K562 (cell line): ENCODE measurements around the gene GABRA5. TPM values are rescaled to one million over a fixed set of nuclear protein-coding genes. Genes with fewer than 3 reads are reported as not detected.

Experiments used
- ATAC-seq: fragments of 200-7000 bp; cut with Tn5 transposase; 3 replicates; pipeline ENCODE4 v1.9.1; 2020; ENCODE audit warnings: moderate library complexity
- BruUV-seq: library from RNA; stranded (reverse); fragments of 400-500 nt; replicated peaks from 2 replicates; lab custom pipeline; 2021; lab: Mats Ljungman, UMichigan
- CTCF ChIA-PET: fragments of 300-600 bp; formaldehyde crosslinking; extraction: SDS; loops from one replicate; lab custom pipeline; 2021; ENCODE audit warnings: low intra/inter-chr PET ratio; lab: Yijun Ruan, JAX
- POLR2A ChIA-PET: fragments of 300-600, 350-650 bp; sonication (Branson Sonifier 250); formaldehyde crosslinking; extraction: SDS; loops from one replicate; lab custom pipeline; 2021; ENCODE audit warnings: antibody characterized with exemption, inconsistent platforms; lab: Yijun Ruan, JAX
- DNase-seq, 4 experiments: peaks; one replicate each; pipeline versions ENCODE4 v3.0.0 to v3.0.0-alpha.2; 2011 to 2018; ENCODE audit warnings: low spot score in 3 of 4, mixed read lengths in 3 of 4; ENCODE audit errors: extremely low read depth in 1 of 4
- FAIRE-seq: peaks from 2 replicates; lab custom pipeline; 2011; peaks lifted over from hg19 to GRCh38; lab: Jason Lieb, UNC
- H2AFZ ChIP-seq: 2 replicates; pipeline ENCODE4 v1.6.0; 2011; ENCODE audit warnings: low read depth, low read length, control low read depth, inconsistent platforms
- H3K27ac ChIP-seq: fragments of 200-600 bp; 3 replicates; pipeline ENCODE4 v1.8.0; 2011; ENCODE audit warnings: low read depth, mild to moderate bottlenecking, control low read depth, inconsistent platforms, low read length, moderate library complexity, mixed read lengths; ENCODE audit errors: extremely low read depth
- H3K27me3 ChIP-seq, 2 experiments: fragments of 300-600 bp in 1 of 2; 2 replicates in 1 of 2; 3 replicates in 1 of 2; pipeline versions ENCODE4 v1.6.0 to v1.8.0; 2011; ENCODE audit warnings: inconsistent platforms in 2 of 2, low read length in 2 of 2, mild to moderate bottlenecking in 1 of 2, mixed read lengths in 1 of 2, moderate library complexity in 1 of 2; ENCODE audit not compliant: control insufficient read depth in 2 of 2, insufficient read depth in 2 of 2
- H3K36me3 ChIP-seq: fragments of 300-600 bp; 3 replicates; pipeline ENCODE4 v1.8.0; 2011; ENCODE audit warnings: mild to moderate bottlenecking, low read length, inconsistent platforms; ENCODE audit not compliant: control insufficient read depth, insufficient read depth
- H3K4me1 ChIP-seq, 2 experiments: fragments of 200-600 bp in 1 of 2; replicated peaks in 1 of 2; 2 replicates in 1 of 2; 3 replicates in 1 of 2; pipeline versions ENCODE4 v1.5.1 to v1.8.0; 2011; ENCODE audit warnings: inconsistent platforms in 2 of 2, low read length in 2 of 2, mild to moderate bottlenecking in 1 of 2, mixed read lengths in 1 of 2, moderate library complexity in 1 of 2; ENCODE audit not compliant: control insufficient read depth in 2 of 2, insufficient read depth in 2 of 2
- H3K4me2 ChIP-seq: 2 replicates; pipeline ENCODE4 v1.6.1; 2011; ENCODE audit warnings: low read length, control low read depth, inconsistent platforms, mixed read lengths; ENCODE audit not compliant: insufficient read depth
- H3K4me3 ChIP-seq: fragments of 200-600 bp; sonication (generic), shearing (Covaris generic); 2 replicates; pipeline ENCODE4 v1.5.1; 2016; ENCODE audit warnings: control low read depth, inconsistent platforms
- H3K79me2 ChIP-seq: fragments of 200-600 bp; 3 replicates; pipeline ENCODE4 v1.8.0; 2011; ENCODE audit warnings: low read length, inconsistent platforms; ENCODE audit not compliant: control insufficient read depth, insufficient read depth
- H3K9ac ChIP-seq, 2 experiments: 2 replicates each; pipeline versions ENCODE4 v1.6.0 to v1.6.1; 2011; ENCODE audit warnings: low read depth in 2 of 2, low read length in 2 of 2, control low read depth in 1 of 2, inconsistent platforms in 1 of 2, mild to moderate bottlenecking in 1 of 2, mixed read lengths in 1 of 2; ENCODE audit not compliant: insufficient read depth in 1 of 2
- H3K9me1 ChIP-seq: one replicate; pipeline ENCODE4 v1.6.0; 2011; ENCODE audit warnings: inconsistent platforms, mild to moderate bottlenecking, low read length, moderate library complexity; ENCODE audit not compliant: control insufficient read depth, insufficient read depth
- H3K9me3 ChIP-seq: replicated peaks from 2 replicates; pipeline ENCODE4 v1.5.1; 2011; ENCODE audit warnings: low read depth, low read length, inconsistent platforms; ENCODE audit not compliant: control insufficient read depth, insufficient read depth
- H4K20me1 ChIP-seq: replicated peaks from 2 replicates; pipeline ENCODE4 v1.6.1; 2011; ENCODE audit warnings: low read length, inconsistent platforms, mixed read lengths; ENCODE audit not compliant: control insufficient read depth, insufficient read depth
- EP300 ChIP-seq: IDR thresholded peaks from 2 replicates; pipeline ENCODE4 v1.6.1; 2012; ENCODE audit warnings: low read length, improper control_type of control experiment
- FOXM1 ChIP-seq, 2 experiments: fragments of 450-650 bp in 1 of 2; sonication (generic) in 1 of 2; formaldehyde crosslinking in 1 of 2; IDR thresholded peaks; 2 replicates each; pipeline versions ENCODE4 v1.6.1 to v1.9.0; 2017 to 2022; ENCODE audit warnings: low read depth in 2 of 2, mild to moderate bottlenecking in 2 of 2, missing genetic modification reagents in 1 of 2, moderate library complexity in 1 of 2
- IRF9 ChIP-seq: fragments of 450-650 bp; IDR thresholded peaks from 2 replicates; pipeline ENCODE4 v1.6.1; 2016; ENCODE audit warnings: missing biosample characterization, missing genetic modification characterization
- PTRF ChIP-seq: fragments of 450-650 bp; IDR thresholded peaks from 2 replicates; pipeline ENCODE4 v1.6.1; 2016; ENCODE audit warnings: mild to moderate bottlenecking, missing genetic modification characterization, missing compliant biosample characterization
- TAF7 ChIP-seq: fragments of 450-650 bp; IDR thresholded peaks from 2 replicates; pipeline ENCODE4 v1.6.1; 2016; ENCODE audit warnings: missing genetic modification characterization, missing compliant biosample characterization
- ZNF408 ChIP-seq: fragments of 250-450 bp; sonication (Bioruptor Pico); IDR thresholded peaks from 2 replicates; pipeline ENCODE4 v1.4.0; 2020; ENCODE audit warnings: low read depth, mild to moderate bottlenecking, moderate library complexity
- WGBS: fragments of 100-300 bp; shearing (Covaris generic); methylation state at CpG from one replicate; pipeline ENCODE4 v1.1.6; 2016; ENCODE audit warnings: low coverage, mixed read lengths; ENCODE audit not compliant: insufficient coverage; ENCODE audit errors: missing lambda C conversion rate; 5-methylcytosine and 5-hydroxymethylcytosine counted together
- in situ Hi-C: fragments of 300-500 bp; cut with MboI; formaldehyde crosslinking; loops from 4 replicates; pipeline ENCODE4 v1.15.0; 2018; ENCODE audit warnings: inconsistent platforms, mixed read lengths
- intact Hi-C: fragments of 100-400 bp; cut with micrococcal nuclease; formaldehyde crosslinking; loops from 2 replicates; pipeline ENCODE4 v1.14.2; 2022
- polyA plus RNA-seq, 8 experiments: library from polyadenylated mRNA; depleted of rRNA in 4 of 8; stranded (reverse) in 5 of 8; unstranded in 3 of 8; fragments of >200 nt; fragmentation: Nextera tagmentation in 2 of 8; fragmentation: Illumina TruSeq in 1 of 8; extraction: Ambion mirVana in 2 of 8; extraction: Trizol in 1 of 8; gene quantifications; 2 replicates each; pipeline versions ENCODE4 v1.2.1 to v1.2.3, GENCODE V29; 2011 to 2014; ENCODE audit warnings: inconsistent platforms in 1 of 8, missing spikeins in 1 of 8
- total RNA-seq, 7 experiments: library from RNA; depleted of rRNA in 6 of 7; stranded (reverse); fragments of >200 nt in 6 of 7; fragmentation: Illumina TruSeq in 2 of 7; extraction: Trizol in 2 of 7; gene quantifications; 2 replicates each; pipeline versions ENCODE4 v1.2.1 to v1.2.3, GENCODE V29; 2011 to 2021; ENCODE audit warnings: low replicate concordance in 1 of 7
- TF ChIP-seq, protein P1 (sequence below): fragments of 450-650 bp; IDR thresholded peaks from 2 replicates; pipeline ENCODE4 v1.6.1; 2018; ENCODE audit warnings: mild to moderate bottlenecking, low read depth; ENCODE audit not compliant: partially characterized antibody

GABRA5 gene
- total and polyA plus RNA-seq, 9 of the 15 experiments (the other 6 are each of a cell fraction or from before 2014, with no cell fraction given), result not detected

DNA sequence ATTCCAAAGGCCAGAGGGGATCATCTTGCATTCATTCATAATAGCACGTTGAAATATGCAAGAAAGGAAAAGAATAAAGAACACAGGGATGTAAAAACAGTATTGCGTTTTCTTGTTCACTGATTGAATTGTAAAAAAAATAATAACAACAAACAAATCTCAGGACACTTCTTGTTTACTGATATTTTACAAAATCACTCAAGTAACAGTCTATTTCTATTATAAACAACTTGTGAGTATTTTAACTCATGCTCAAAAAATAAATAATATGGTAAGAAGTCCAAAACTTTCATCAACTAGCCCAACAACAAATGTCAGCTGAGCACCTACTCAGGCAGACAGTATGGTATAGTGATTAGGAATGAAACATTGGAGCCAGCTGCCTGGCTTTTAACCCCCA, 101.9 kb downstream of the GABRA5 start (continued):
- TF ChIP-seq, protein P1, sequence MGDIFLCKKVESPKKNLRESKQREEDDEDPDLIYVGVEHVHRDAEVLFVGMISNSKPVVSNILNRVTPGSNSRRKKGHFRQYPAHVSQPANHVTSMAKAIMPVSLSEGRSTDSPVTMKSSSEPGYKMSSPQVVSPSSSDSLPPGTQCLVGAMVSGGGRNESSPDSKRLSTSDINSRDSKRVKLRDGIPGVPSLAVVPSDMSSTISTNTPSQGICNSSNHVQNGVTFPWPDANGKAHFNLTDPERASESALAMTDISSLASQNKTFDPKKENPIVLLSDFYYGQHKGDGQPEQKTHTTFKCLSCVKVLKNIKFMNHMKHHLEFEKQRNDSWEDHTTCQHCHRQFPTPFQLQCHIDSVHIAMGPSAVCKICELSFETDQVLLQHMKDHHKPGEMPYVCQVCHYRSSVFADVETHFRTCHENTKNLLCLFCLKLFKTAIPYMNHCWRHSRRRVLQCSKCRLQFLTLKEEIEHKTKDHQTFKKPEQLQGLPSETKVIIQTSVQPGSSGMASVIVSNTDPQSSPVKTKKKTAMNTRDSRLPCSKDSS, result no peak
- no peak for TF ChIP-seq IRF9 (tag)
- no peak for TF ChIP-seq TAF7 (tag)
- no peak for TF ChIP-seq EP300
- no peak for TF ChIP-seq PTRF (tag)

DNA sequence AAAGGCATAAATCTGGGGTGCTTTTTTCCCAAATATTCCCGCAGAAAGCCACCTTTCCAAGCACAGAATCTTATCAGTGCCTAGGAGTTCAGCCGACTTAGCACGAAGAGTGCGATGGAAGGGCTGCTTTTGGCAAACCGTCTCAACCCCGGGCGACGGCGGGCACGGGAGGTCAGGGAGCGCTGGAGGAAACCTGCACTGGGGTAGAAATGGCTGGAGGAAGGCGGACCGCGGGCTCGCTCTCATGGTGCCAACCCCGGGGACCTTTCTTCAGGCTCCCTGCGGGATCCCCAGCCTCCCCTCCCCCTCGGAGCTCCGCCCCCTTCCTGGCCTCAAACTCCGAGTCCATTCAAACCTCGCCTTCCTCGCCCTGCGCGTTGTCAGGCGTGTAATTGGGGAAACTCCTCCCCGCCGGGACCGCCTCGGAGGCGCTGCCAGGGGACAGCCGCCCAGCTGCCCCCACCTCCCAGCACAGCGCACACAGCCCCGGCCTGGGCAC, 103.9 kb downstream of the GABRA5 start, which contains the start of gene GABRG3:
TSS of gene GABRG3 (plus strand) at position 470 of the 499 bp plus-strand sequence.
- TF ChIP-seq FOXM1 (IDR thresholded peaks at IDR 0.05; ENCODE audit: low read depth) (no peak), FOXM1 (CRISPR knock-in tag; IDR thresholded peaks at IDR 0.05; ENCODE audit: low read depth) (no peak), ZNF408 (no peak)
- Histone ChIP-seq H3K9me3 (no peaks in the 10 kb centered on the region), H3K4me2 (no peak within 1 kb of the TSS), H3K4me1 (no peaks in the 10 kb centered on the region), H2AFZ (no peak within 1 kb of the TSS), H3K9me1 (no peaks in the 10 kb centered on the region), H3K9ac (no peak within 1 kb of the TSS), H3K27me3 (peaks cover 6 to 10% of the 10 kb centered on the region in 2 experiments; a peak in 2 of 5 replicates), H4K20me1 (no peaks in the 10 kb centered on the region), H3K27ac (no peak within 1 kb of the TSS), H3K4me3 (no peak within 1 kb of the TSS), H3K36me3 (no peaks in the 10 kb centered on the region), H3K79me2 (no peaks in the 10 kb centered on the region)
- no peak for ATAC-seq
- no TSS peak for BruUV-seq
- intact Hi-C loops, result no loop called here
- in situ Hi-C loops, result no loop called here
- no peak for FAIRE-seq
- POLR2A ChIA-PET, result no interaction called here
- CTCF ChIA-PET, result no interaction called here
- DNase-seq, result no peak
- WGBS, result 27% methylated on average over 22 of the region's 33 CpGs
